Measurements from ENCODE around the gene CD46. TPM values are rescaled to one million over a fixed set of nuclear protein-coding genes. Genes with fewer than 3 reads are reported as not detected.
A peak's percentile ranks its signal among the peaks of the same experiment; 100 is the strongest.

The CD46 gene
- total and polyA plus RNA-seq, 5 donors, result 56.3 to 94.2 (median 84.3) TPM

GRCh38 chr1:207817778-207818751 lies 66.2 kb downstream of the CD46 start:
- 91% methylated on average over 40 of the region's 48 CpGs for WGBS
- Histone ChIP-seq H3K27me3 (ENCODE audit: control insufficient read depth, insufficient read depth) (no peaks in the 10 kb centered on the region), H3K27ac (ENCODE audit: low read length) (peak overlapping the region; percentile 96), H3K9me3 (ENCODE audit: control insufficient read depth, low read length) (no peaks in the 10 kb centered on the region), H3K4me3 (ENCODE audit: low read length) (peak overlapping the region; percentile 8), H3K4me1 (ENCODE audit: control insufficient read depth, insufficient read depth, low read length) (peaks cover 41% of the 10 kb centered on the region)
- intact Hi-C loops (cut with DNase I), result no loop called here
- ATAC-seq, result peak in 1 of 2 donors; percentile 40
- DNase-seq, result peak in 2 of 3 donors; percentile 50 to 69

GRCh38 chr1:207818971-207819451 lies 67.2 kb downstream of the CD46 start:
- ATAC-seq, result no peak
- intact Hi-C loops (cut with DNase I), result no loop called here
- Histone ChIP-seq H3K27ac (ENCODE audit: low read length) (peak overlapping the region; percentile 91), H3K4me3 (ENCODE audit: low read length) (peak overlapping the region; percentile 80), H3K27me3 (ENCODE audit: control insufficient read depth, insufficient read depth) (no peaks in the 10 kb centered on the region), H3K4me1 (ENCODE audit: control insufficient read depth, insufficient read depth, low read length) (peaks cover 35% of the 10 kb centered on the region), H3K9me3 (ENCODE audit: control insufficient read depth, low read length) (no peaks in the 10 kb centered on the region)
- DNase-seq, result peak in 1 of 3 donors; percentile 45
- WGBS, result 47% methylated on average over 18 of the region's 18 CpGs

GRCh38 chr1:207820568-207821463 lies 69.0 kb downstream of the CD46 start:
- Histone ChIP-seq H3K27ac (ENCODE audit: low read length) (peak overlapping the region; percentile 83), H3K4me1 (ENCODE audit: control insufficient read depth, insufficient read depth, low read length) (peaks cover 37% of the 10 kb centered on the region), H3K4me3 (ENCODE audit: low read length) (peak overlapping the region; percentile 80), H3K9me3 (ENCODE audit: control insufficient read depth, low read length) (no peaks in the 10 kb centered on the region), H3K27me3 (ENCODE audit: control insufficient read depth, insufficient read depth) (no peaks in the 10 kb centered on the region)
- DNase-seq (no peak), ATAC-seq (no peak)
- intact Hi-C loops (cut with DNase I), result loop anchor here in 3 of 4 donors (5.0 to 10.0 kb wide), 2 partner anchors 141 to 144 kb away; no protein-coding TSS in a partner anchor
- WGBS, result 70% methylated on average over 22 of the region's 22 CpGs

- H3K27ac ChIP-seq (ENCODE audit: low read length), result peak overlapping the region; percentile 83
- DNase-seq (peak in 1 of 3 donors; percentile 69), ATAC-seq (no peak)
- intact Hi-C loops (cut with DNase I), result loop anchor here in 3 of 4 donors (5.0 to 10.0 kb wide), 2 partner anchors 141 to 143 kb away; no protein-coding TSS in a partner anchor
- H3K4me1 ChIP-seq (ENCODE audit: control insufficient read depth, insufficient read depth, low read length), result peaks cover 34% of the 10 kb centered on the region
- H3K4me3 ChIP-seq (ENCODE audit: low read length), result peak overlapping the region; percentile 80
- H3K9me3 ChIP-seq (ENCODE audit: control insufficient read depth, low read length), result no peaks in the 10 kb centered on the region
- no peaks in the 10 kb centered on the region for H3K27me3 ChIP-seq (ENCODE audit: control insufficient read depth, insufficient read depth)
- 85% methylated on average over 17 of the region's 17 CpGs for WGBS
Observed at GRCh38 chr1:207821464-207822045, 69.7 kb downstream of the CD46 start.

- H3K27me3 ChIP-seq (ENCODE audit: control insufficient read depth, insufficient read depth), result no peaks in the 10 kb centered on the region
- no peaks in the 10 kb centered on the region for H3K9me3 ChIP-seq (ENCODE audit: control insufficient read depth, low read length)
- ATAC-seq (no peak), DNase-seq (no peak)
- H3K4me1 ChIP-seq (ENCODE audit: control insufficient read depth, insufficient read depth, low read length), result peaks cover 36% of the 10 kb centered on the region
- intact Hi-C loops (cut with DNase I), result loop anchor here in 3 of 4 donors (5.0 to 10.0 kb wide), 2 partner anchors 140 to 143 kb away; no protein-coding TSS in a partner anchor
- peak overlapping the region; percentile 80 for H3K4me3 ChIP-seq (ENCODE audit: low read length)
- peak overlapping the region; percentile 83 for H3K27ac ChIP-seq (ENCODE audit: low read length)
- WGBS, result 60% methylated on average over 8 of the region's 8 CpGs
Observed at GRCh38 chr1:207822124-207822601, 70.3 kb downstream of the CD46 start.

GRCh38 chr1:207822602-207823451 lies 71.0 kb downstream of the CD46 start:
- ATAC-seq (peak; percentile 79 to 83), DNase-seq (peak; percentile 86 to 92 (median 88))
- Histone ChIP-seq H3K27me3 (ENCODE audit: control insufficient read depth, insufficient read depth) (no peaks in the 10 kb centered on the region), H3K27ac (ENCODE audit: low read length) (peak overlapping the region; percentile 100), H3K4me3 (ENCODE audit: low read length) (peak overlapping the region; percentile 80), H3K4me1 (ENCODE audit: control insufficient read depth, insufficient read depth, low read length) (peaks cover 33% of the 10 kb centered on the region), H3K9me3 (ENCODE audit: control insufficient read depth, low read length) (no peaks in the 10 kb centered on the region)
- WGBS, result 44% methylated on average over 11 of the region's 11 CpGs
- intact Hi-C loops (cut with DNase I), result loop anchor here in 3 of 4 donors (5.0 to 10.0 kb wide), 2 partner anchors 139 to 142 kb away; no protein-coding TSS in a partner anchor

GRCh38 chr1:207823531-207823879 lies 71.7 kb downstream of the CD46 start:
- H3K27me3 ChIP-seq (ENCODE audit: control insufficient read depth, insufficient read depth), result no peaks in the 10 kb centered on the region
- H3K4me1 ChIP-seq (ENCODE audit: control insufficient read depth, insufficient read depth, low read length), result peaks cover 33% of the 10 kb centered on the region
- H3K27ac ChIP-seq (ENCODE audit: low read length), result peak overlapping the region; percentile 100
- peak overlapping the region; percentile 80 for H3K4me3 ChIP-seq (ENCODE audit: low read length)
- no peaks in the 10 kb centered on the region for H3K9me3 ChIP-seq (ENCODE audit: control insufficient read depth, low read length)
- 46% methylated on average over 19 of the region's 19 CpGs for WGBS
- ATAC-seq (no peak), DNase-seq (no peak)
- intact Hi-C loops (cut with DNase I), result loop anchor here in 3 of 4 donors (5.0 to 10.0 kb wide), 2 partner anchors 139 to 141 kb away; no protein-coding TSS in a partner anchor

- peak overlapping the region; percentile 80 for H3K4me3 ChIP-seq (ENCODE audit: low read length)
- peak; percentile 57 to 66 for ATAC-seq
- no peaks in the 10 kb centered on the region for H3K9me3 ChIP-seq (ENCODE audit: control insufficient read depth, low read length)
- DNase-seq, result peak; percentile 85 to 91 (median 91)
- WGBS, result 11% methylated on average over 9 of the region's 9 CpGs
- intact Hi-C loops (cut with DNase I), result loop anchor here in 3 of 4 donors (5.0 to 10.0 kb wide), 2 partner anchors 138 to 141 kb away; no protein-coding TSS in a partner anchor
- peaks cover 32% of the 10 kb centered on the region for H3K4me1 ChIP-seq (ENCODE audit: control insufficient read depth, insufficient read depth, low read length)
- no peaks in the 10 kb centered on the region for H3K27me3 ChIP-seq (ENCODE audit: control insufficient read depth, insufficient read depth)
- H3K27ac ChIP-seq (ENCODE audit: low read length), result peak overlapping the region; percentile 100
Observed at GRCh38 chr1:207823880-207824566, 72.2 kb downstream of the CD46 start.
